ENCODE measurements around the gene CMTM4.

DNA sequence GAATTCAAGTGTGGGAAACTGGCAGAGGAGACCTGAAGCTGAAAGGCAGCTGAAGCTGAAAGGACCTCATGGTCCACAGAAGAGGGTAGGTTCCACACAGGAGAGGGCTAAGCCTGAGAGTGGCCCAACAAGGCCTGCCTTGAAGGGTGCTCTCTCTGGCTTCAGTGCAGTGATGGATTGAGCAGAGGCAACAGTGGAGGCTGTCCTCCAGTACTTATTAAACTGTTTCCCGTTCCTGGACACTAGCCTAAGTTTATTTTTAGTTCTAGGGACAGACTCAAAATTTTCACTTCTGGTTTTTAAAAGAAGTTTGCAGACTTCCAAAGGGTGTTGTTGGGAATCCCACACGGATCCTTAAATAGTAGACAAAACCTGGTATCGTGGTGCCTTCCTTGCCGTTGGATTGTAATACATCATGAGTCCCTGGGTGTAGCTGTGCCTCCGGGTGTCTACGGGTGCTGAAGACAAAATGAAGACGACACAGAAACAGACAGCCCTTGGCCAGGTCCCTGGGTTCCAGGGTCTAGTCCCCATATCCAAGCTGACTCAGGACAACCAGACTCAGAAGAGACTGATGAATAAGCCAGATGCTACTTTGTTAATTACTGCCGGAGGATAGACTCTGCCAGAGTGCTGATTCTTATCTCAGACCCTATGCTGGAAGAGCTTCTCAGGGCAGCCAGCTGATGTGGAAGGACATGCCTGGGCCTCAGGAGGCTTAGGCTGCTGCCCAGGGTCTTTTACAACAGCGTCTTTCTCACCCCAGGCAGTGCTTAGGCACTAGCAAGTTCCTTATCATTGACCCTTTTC, 7.1 kb upstream of the CMTM4 start:
- TF ChIP-seq, protein P1, sequence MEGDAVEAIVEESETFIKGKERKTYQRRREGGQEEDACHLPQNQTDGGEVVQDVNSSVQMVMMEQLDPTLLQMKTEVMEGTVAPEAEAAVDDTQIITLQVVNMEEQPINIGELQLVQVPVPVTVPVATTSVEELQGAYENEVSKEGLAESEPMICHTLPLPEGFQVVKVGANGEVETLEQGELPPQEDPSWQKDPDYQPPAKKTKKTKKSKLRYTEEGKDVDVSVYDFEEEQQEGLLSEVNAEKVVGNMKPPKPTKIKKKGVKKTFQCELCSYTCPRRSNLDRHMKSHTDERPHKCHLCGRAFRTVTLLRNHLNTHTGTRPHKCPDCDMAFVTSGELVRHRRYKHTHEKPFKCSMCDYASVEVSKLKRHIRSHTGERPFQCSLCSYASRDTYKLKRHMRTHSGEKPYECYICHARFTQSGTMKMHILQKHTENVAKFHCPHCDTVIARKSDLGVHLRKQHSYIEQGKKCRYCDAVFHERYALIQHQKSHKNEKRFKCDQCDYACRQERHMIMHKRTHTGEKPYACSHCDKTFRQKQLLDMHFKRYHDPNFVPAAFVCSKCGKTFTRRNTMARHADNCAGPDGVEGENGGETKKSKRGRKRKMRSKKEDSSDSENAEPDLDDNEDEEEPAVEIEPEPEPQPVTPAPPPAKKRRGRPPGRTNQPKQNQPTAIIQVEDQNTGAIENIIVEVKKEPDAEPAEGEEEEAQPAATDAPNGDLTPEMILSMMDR (IDR thresholded peaks at IDR 0.05), result no peak
- TF ChIP-seq POLR2AphosphoS5 (IDR thresholded peaks at IDR 0.05), result no peak
- TF ChIP-seq POLR2A (IDR thresholded peaks at IDR 0.05), result no peak

Data from sigmoid colon (tissue), 4 donors.